K562 (cell line): ENCODE data around the gene SDK1. TPM values are rescaled to one million over a fixed set of nuclear protein-coding genes. Genes with fewer than 3 reads are reported as not detected.

Experiments used
- ATAC-seq: fragments of 200-7000 bp; cut with Tn5 transposase; 3 replicates; pipeline ENCODE4 v1.9.1; 2020; ENCODE audit warnings: moderate library complexity
- BruUV-seq: library from RNA; stranded (reverse); fragments of 400-500 nt; replicated peaks from 2 replicates; lab custom pipeline; 2021; lab: Mats Ljungman, UMichigan
- CTCF ChIA-PET: fragments of 300-600 bp; formaldehyde crosslinking; extraction: SDS; loops from one replicate; lab custom pipeline; 2021; ENCODE audit warnings: low intra/inter-chr PET ratio; lab: Yijun Ruan, JAX
- POLR2A ChIA-PET: fragments of 300-600, 350-650 bp; sonication (Branson Sonifier 250); formaldehyde crosslinking; extraction: SDS; loops from one replicate; lab custom pipeline; 2021; ENCODE audit warnings: antibody characterized with exemption, inconsistent platforms; lab: Yijun Ruan, JAX
- DNase-seq, 4 experiments: peaks; one replicate each; pipeline versions ENCODE4 v3.0.0 to v3.0.0-alpha.2; 2011 to 2018; ENCODE audit warnings: low spot score in 3 of 4, mixed read lengths in 3 of 4; ENCODE audit errors: extremely low read depth in 1 of 4
- FAIRE-seq: peaks from 2 replicates; lab custom pipeline; 2011; peaks lifted over from hg19 to GRCh38; lab: Jason Lieb, UNC
- H2AFZ ChIP-seq: 2 replicates; pipeline ENCODE4 v1.6.0; 2011; ENCODE audit warnings: low read depth, low read length, control low read depth, inconsistent platforms
- H3K27ac ChIP-seq: fragments of 200-600 bp; 3 replicates; pipeline ENCODE4 v1.8.0; 2011; ENCODE audit warnings: low read depth, mild to moderate bottlenecking, control low read depth, inconsistent platforms, low read length, moderate library complexity, mixed read lengths; ENCODE audit errors: extremely low read depth
- H3K27me3 ChIP-seq, 2 experiments: fragments of 300-600 bp in 1 of 2; 2 replicates in 1 of 2; 3 replicates in 1 of 2; pipeline versions ENCODE4 v1.6.0 to v1.8.0; 2011; ENCODE audit warnings: inconsistent platforms in 2 of 2, low read length in 2 of 2, mild to moderate bottlenecking in 1 of 2, mixed read lengths in 1 of 2, moderate library complexity in 1 of 2; ENCODE audit not compliant: control insufficient read depth in 2 of 2, insufficient read depth in 2 of 2
- H3K36me3 ChIP-seq: fragments of 300-600 bp; 3 replicates; pipeline ENCODE4 v1.8.0; 2011; ENCODE audit warnings: mild to moderate bottlenecking, low read length, inconsistent platforms; ENCODE audit not compliant: control insufficient read depth, insufficient read depth
- H3K4me1 ChIP-seq, 2 experiments: fragments of 200-600 bp in 1 of 2; replicated peaks in 1 of 2; 2 replicates in 1 of 2; 3 replicates in 1 of 2; pipeline versions ENCODE4 v1.5.1 to v1.8.0; 2011; ENCODE audit warnings: inconsistent platforms in 2 of 2, low read length in 2 of 2, mild to moderate bottlenecking in 1 of 2, mixed read lengths in 1 of 2, moderate library complexity in 1 of 2; ENCODE audit not compliant: control insufficient read depth in 2 of 2, insufficient read depth in 2 of 2
- H3K4me2 ChIP-seq: 2 replicates; pipeline ENCODE4 v1.6.1; 2011; ENCODE audit warnings: low read length, control low read depth, inconsistent platforms, mixed read lengths; ENCODE audit not compliant: insufficient read depth
- H3K4me3 ChIP-seq: fragments of 200-600 bp; sonication (generic), shearing (Covaris generic); 2 replicates; pipeline ENCODE4 v1.5.1; 2016; ENCODE audit warnings: control low read depth, inconsistent platforms
- H3K79me2 ChIP-seq: fragments of 200-600 bp; 3 replicates; pipeline ENCODE4 v1.8.0; 2011; ENCODE audit warnings: low read length, inconsistent platforms; ENCODE audit not compliant: control insufficient read depth, insufficient read depth
- H3K9ac ChIP-seq, 2 experiments: 2 replicates each; pipeline versions ENCODE4 v1.6.0 to v1.6.1; 2011; ENCODE audit warnings: low read depth in 2 of 2, low read length in 2 of 2, control low read depth in 1 of 2, inconsistent platforms in 1 of 2, mild to moderate bottlenecking in 1 of 2, mixed read lengths in 1 of 2; ENCODE audit not compliant: insufficient read depth in 1 of 2
- H3K9me1 ChIP-seq: one replicate; pipeline ENCODE4 v1.6.0; 2011; ENCODE audit warnings: inconsistent platforms, mild to moderate bottlenecking, low read length, moderate library complexity; ENCODE audit not compliant: control insufficient read depth, insufficient read depth
- H3K9me3 ChIP-seq: replicated peaks from 2 replicates; pipeline ENCODE4 v1.5.1; 2011; ENCODE audit warnings: low read depth, low read length, inconsistent platforms; ENCODE audit not compliant: control insufficient read depth, insufficient read depth
- H4K20me1 ChIP-seq: replicated peaks from 2 replicates; pipeline ENCODE4 v1.6.1; 2011; ENCODE audit warnings: low read length, inconsistent platforms, mixed read lengths; ENCODE audit not compliant: control insufficient read depth, insufficient read depth
- BDP1 ChIP-seq: IDR thresholded peaks from 3 replicates; pipeline ENCODE4 v1.6.1; 2011; ENCODE audit not compliant: insufficient read length, insufficient read depth
- CBX1 ChIP-seq: sonication (generic); IDR thresholded peaks from 2 replicates; pipeline ENCODE4 v1.6.1; 2016; ENCODE audit warnings: antibody characterized with exemption, low read depth, mild to moderate bottlenecking
- ESRRB ChIP-seq: fragments of 250-450 bp; sonication (Bioruptor Pico); IDR thresholded peaks from 2 replicates; pipeline ENCODE4 v1.5.0; 2020; ENCODE audit warnings: mild to moderate bottlenecking, moderate library complexity, borderline replicate concordance
- IRF2 ChIP-seq: sonication (generic); formaldehyde crosslinking; IDR thresholded peaks from 2 replicates; pipeline ENCODE4 v1.8.1; 2022; ENCODE audit warnings: mild to moderate bottlenecking, missing genetic modification reagents
- NR3C1 ChIP-seq: sonication (generic); formaldehyde crosslinking; IDR thresholded peaks from 2 replicates; pipeline ENCODE4 v1.8.1; 2022; ENCODE audit warnings: missing genetic modification reagents
- SETDB1 ChIP-seq: IDR thresholded peaks from one replicate; pipeline ENCODE4 v1.6.1; 2012; ENCODE audit warnings: low read length, control low read depth, inconsistent platforms
- SRF ChIP-seq, 2 experiments: fragments of 250-450, 450-650 bp in 1 of 2; sonication (Bioruptor Pico) in 1 of 2; sonication (generic) in 1 of 2; formaldehyde crosslinking; IDR thresholded peaks; 2 replicates each; pipeline versions ENCODE4 v1.5.0 to v1.5.1; 2020 to 2022; ENCODE audit warnings: mild to moderate bottlenecking in 1 of 2, missing genetic modification reagents in 1 of 2
- TSC22D4 ChIP-seq: fragments of 450-650 bp; IDR thresholded peaks from 2 replicates; pipeline ENCODE4 v1.6.1; 2016; ENCODE audit warnings: missing genetic modification characterization, missing biosample characterization, control low read depth
- ZNF134 ChIP-seq: fragments of 250-450 bp; sonication (Bioruptor Pico); conservative IDR thresholded peaks from 2 replicates; pipeline ENCODE4 v1.4.0; 2020
- WGBS: fragments of 100-300 bp; shearing (Covaris generic); methylation state at CpG from one replicate; pipeline ENCODE4 v1.1.6; 2016; ENCODE audit warnings: low coverage, mixed read lengths; ENCODE audit not compliant: insufficient coverage; ENCODE audit errors: missing lambda C conversion rate; 5-methylcytosine and 5-hydroxymethylcytosine counted together
- in situ Hi-C: fragments of 300-500 bp; cut with MboI; formaldehyde crosslinking; loops from 4 replicates; pipeline ENCODE4 v1.15.0; 2018; ENCODE audit warnings: inconsistent platforms, mixed read lengths
- intact Hi-C: fragments of 100-400 bp; cut with micrococcal nuclease; formaldehyde crosslinking; loops from 2 replicates; pipeline ENCODE4 v1.14.2; 2022
- polyA plus RNA-seq, 8 experiments: library from polyadenylated mRNA; depleted of rRNA in 4 of 8; stranded (reverse) in 5 of 8; unstranded in 3 of 8; fragments of >200 nt; fragmentation: Nextera tagmentation in 2 of 8; fragmentation: Illumina TruSeq in 1 of 8; extraction: Ambion mirVana in 2 of 8; extraction: Trizol in 1 of 8; gene quantifications; 2 replicates each; pipeline versions ENCODE4 v1.2.1 to v1.2.3, GENCODE V29; 2011 to 2014; ENCODE audit warnings: inconsistent platforms in 1 of 8, missing spikeins in 1 of 8
- total RNA-seq, 7 experiments: library from RNA; depleted of rRNA in 6 of 7; stranded (reverse); fragments of >200 nt in 6 of 7; fragmentation: Illumina TruSeq in 2 of 7; extraction: Trizol in 2 of 7; gene quantifications; 2 replicates each; pipeline versions ENCODE4 v1.2.1 to v1.2.3, GENCODE V29; 2011 to 2021; ENCODE audit warnings: low replicate concordance in 1 of 7
- TF ChIP-seq, protein P1 (sequence below), 2 experiments: fragments of 450-650 bp in 1 of 2; sonication (generic) in 1 of 2; formaldehyde crosslinking in 1 of 2; IDR thresholded peaks; 2 replicates each; pipeline versions ENCODE4 v1.7.1 to v1.9.0; 2016 to 2022; ENCODE audit warnings: inconsistent platforms in 1 of 2, mild to moderate bottlenecking in 1 of 2, missing genetic modification reagents in 1 of 2
- TF ChIP-seq, protein P2 (sequence below): fragments of 450-650 bp; IDR thresholded peaks from 2 replicates; pipeline ENCODE4 v1.7.1; 2018; ENCODE audit warnings: mild to moderate bottlenecking, low read depth; ENCODE audit not compliant: partially characterized antibody

The SDK1 gene
- total and polyA plus RNA-seq, 9 of the 15 experiments (the other 6 are each of a cell fraction or from before 2014, with no cell fraction given), result 0.16 TPM; not detected in 8

DNA sequence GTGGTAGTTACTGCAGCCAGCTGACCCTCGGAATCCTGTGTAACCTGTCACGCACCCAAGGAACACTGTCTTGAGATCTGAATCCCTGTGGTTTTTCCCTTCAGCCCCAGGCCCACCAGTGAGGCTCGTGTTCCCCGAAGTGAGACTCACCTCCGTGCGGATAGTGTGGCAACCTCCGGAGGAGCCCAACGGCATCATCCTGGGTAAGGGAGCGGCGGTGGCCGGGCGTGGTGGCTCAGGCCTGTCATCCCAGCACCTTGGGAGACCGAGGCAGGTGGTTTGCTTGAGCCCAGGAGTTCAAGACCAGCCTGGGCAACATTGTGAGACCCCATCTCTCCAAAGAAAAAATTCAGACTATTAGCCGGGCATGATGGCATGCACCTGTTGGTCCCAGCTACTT, 831.2 kb downstream of the SDK1 start:
- no peak for TF ChIP-seq SETDB1
- TF ChIP-seq, protein P1, sequence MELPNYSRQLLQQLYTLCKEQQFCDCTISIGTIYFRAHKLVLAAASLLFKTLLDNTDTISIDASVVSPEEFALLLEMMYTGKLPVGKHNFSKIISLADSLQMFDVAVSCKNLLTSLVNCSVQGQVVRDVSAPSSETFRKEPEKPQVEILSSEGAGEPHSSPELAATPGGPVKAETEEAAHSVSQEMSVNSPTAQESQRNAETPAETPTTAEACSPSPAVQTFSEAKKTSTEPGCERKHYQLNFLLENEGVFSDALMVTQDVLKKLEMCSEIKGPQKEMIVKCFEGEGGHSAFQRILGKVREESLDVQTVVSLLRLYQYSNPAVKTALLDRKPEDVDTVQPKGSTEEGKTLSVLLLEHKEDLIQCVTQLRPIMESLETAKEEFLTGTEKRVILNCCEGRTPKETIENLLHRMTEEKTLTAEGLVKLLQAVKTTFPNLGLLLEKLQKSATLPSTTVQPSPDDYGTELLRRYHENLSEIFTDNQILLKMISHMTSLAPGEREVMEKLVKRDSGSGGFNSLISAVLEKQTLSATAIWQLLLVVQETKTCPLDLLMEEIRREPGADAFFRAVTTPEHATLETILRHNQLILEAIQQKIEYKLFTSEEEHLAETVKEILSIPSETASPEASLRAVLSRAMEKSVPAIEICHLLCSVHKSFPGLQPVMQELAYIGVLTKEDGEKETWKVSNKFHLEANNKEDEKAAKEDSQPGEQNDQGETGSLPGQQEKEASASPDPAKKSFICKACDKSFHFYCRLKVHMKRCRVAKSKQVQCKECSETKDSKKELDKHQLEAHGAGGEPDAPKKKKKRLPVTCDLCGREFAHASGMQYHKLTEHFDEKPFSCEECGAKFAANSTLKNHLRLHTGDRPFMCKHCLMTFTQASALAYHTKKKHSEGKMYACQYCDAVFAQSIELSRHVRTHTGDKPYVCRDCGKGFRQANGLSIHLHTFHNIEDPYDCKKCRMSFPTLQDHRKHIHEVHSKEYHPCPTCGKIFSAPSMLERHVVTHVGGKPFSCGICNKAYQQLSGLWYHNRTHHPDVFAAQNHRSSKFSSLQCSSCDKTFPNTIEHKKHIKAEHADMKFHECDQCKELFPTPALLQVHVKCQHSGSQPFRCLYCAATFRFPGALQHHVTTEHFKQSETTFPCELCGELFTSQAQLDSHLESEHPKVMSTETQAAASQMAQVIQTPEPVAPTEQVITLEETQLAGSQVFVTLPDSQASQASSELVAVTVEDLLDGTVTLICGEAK (IDR thresholded peaks at IDR 0.05), result no peak
- TF ChIP-seq, protein P1 (CRISPR knock-in tag; IDR thresholded peaks at IDR 0.05), result no peak
- TF ChIP-seq TSC22D4, result no peak
- TF ChIP-seq, protein P2, sequence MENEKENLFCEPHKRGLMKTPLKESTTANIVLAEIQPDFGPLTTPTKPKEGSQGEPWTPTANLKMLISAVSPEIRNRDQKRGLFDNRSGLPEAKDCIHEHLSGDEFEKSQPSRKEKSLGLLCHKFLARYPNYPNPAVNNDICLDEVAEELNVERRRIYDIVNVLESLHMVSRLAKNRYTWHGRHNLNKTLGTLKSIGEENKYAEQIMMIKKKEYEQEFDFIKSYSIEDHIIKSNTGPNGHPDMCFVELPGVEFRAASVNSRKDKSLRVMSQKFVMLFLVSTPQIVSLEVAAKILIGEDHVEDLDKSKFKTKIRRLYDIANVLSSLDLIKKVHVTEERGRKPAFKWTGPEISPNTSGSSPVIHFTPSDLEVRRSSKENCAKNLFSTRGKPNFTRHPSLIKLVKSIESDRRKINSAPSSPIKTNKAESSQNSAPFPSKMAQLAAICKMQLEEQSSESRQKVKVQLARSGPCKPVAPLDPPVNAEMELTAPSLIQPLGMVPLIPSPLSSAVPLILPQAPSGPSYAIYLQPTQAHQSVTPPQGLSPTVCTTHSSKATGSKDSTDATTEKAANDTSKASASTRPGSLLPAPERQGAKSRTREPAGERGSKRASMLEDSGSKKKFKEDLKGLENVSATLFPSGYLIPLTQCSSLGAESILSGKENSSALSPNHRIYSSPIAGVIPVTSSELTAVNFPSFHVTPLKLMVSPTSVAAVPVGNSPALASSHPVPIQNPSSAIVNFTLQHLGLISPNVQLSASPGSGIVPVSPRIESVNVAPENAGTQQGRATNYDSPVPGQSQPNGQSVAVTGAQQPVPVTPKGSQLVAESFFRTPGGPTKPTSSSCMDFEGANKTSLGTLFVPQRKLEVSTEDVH, result no peak
- no peak for TF ChIP-seq IRF2 (CRISPR knock-in tag)
- TF ChIP-seq NR3C1 (CRISPR knock-in tag), result no peak
- TF ChIP-seq SRF (CRISPR knock-in tag; IDR thresholded peaks at IDR 0.05), result no peak
- TF ChIP-seq CBX1, result no peak
- TF ChIP-seq ZNF134 (CRISPR knock-in tag), result no peak
- no peak for TF ChIP-seq ESRRB
- no peak for TF ChIP-seq BDP1
- ChIA-PET POLR2A (no interaction called here), CTCF (no interaction called here)
- H3K79me2 ChIP-seq, result no peaks in the 10 kb centered on the region
- H3K9me3 ChIP-seq, result no peaks in the 10 kb centered on the region
- ATAC-seq (no peak), DNase-seq (no peak), FAIRE-seq (no peak)
- H3K4me1 ChIP-seq, result no peaks in the 10 kb centered on the region
- no peaks in the 10 kb centered on the region for H3K36me3 ChIP-seq
- no peaks in the 10 kb centered on the region for H3K9me1 ChIP-seq
- H3K27ac ChIP-seq, result no peak overlapping the region
- peaks cover 9% of the 10 kb centered on the region; the same call in 1 of the 2 replicates for H4K20me1 ChIP-seq
- H3K4me2 ChIP-seq, result no peak overlapping the region
- 3% methylated on average over 14 of the region's 14 CpGs for WGBS
- H2AFZ ChIP-seq, result no peak overlapping the region
- H3K9ac ChIP-seq, result no peak overlapping the region
- peaks cover 36 to 89% of the 10 kb centered on the region in 2 experiments for H3K27me3 ChIP-seq
- in situ Hi-C loops (no loop called here), intact Hi-C loops (no loop called here)
- BruUV-seq, result no TSS peak
- no peak overlapping the region for H3K4me3 ChIP-seq
